GM20431 (cell line): ENCODE data around the gene HHIPL1.

Source experiments
- in situ Hi-C: fragments of 300-500 bp; cut with MseI, MboI; formaldehyde crosslinking; loops from one replicate; pipeline ENCODE4 v1.15.0; 2020; ENCODE audit warnings: low sequenced_read_pairs; ENCODE audit not compliant: unreplicated experiment

HHIPL1 gene

GRCh38 chr14:99701260-99701659 lies 56.3 kb downstream of the HHIPL1 start:
- in situ Hi-C loops: no loop called here

- in situ Hi-C loops: no loop called here
These were observed 57.2 kb downstream of the HHIPL1 start for GRCh38 chr14:99702115-99702514.

GRCh38 chr14:99703381-99703780 lies 58.5 kb downstream of the HHIPL1 start:
- in situ Hi-C loops: no loop called here

GRCh38 chr14:99704037-99704436 lies 59.1 kb downstream of the HHIPL1 start:
- in situ Hi-C loops: no loop called here

GRCh38 chr14:99706107-99706900 lies 61.4 kb downstream of the HHIPL1 start:
- in situ Hi-C loops: no loop called here

GRCh38 chr14:99707420-99707819 lies 62.5 kb downstream of the HHIPL1 start:
- in situ Hi-C loops: no loop called here

GRCh38 chr14:99707921-99708320 lies 63.0 kb downstream of the HHIPL1 start:
- in situ Hi-C loops: no loop called here

GRCh38 chr14:99708449-99708848 lies 63.5 kb downstream of the HHIPL1 start:
- in situ Hi-C loops: no loop called here

- in situ Hi-C loops: no loop called here
These were observed 69.0 kb downstream of the HHIPL1 start for GRCh38 chr14:99713972-99714371.

- in situ Hi-C loops: no loop called here
These were observed 70.5 kb downstream of the HHIPL1 start for GRCh38 chr14:99715266-99716000.

- in situ Hi-C loops: no loop called here
These were observed 71.3 kb downstream of the HHIPL1 start for GRCh38 chr14:99716091-99716849.

- in situ Hi-C loops: no loop called here
These were observed 72.1 kb downstream of the HHIPL1 start for GRCh38 chr14:99716850-99717681.

GRCh38 chr14:99717682-99718013 lies 72.7 kb downstream of the HHIPL1 start:
- in situ Hi-C loops: no loop called here

- in situ Hi-C loops: no loop called here
These were observed 73.3 kb downstream of the HHIPL1 start for GRCh38 chr14:99718031-99718810.

GRCh38 chr14:99718811-99719192 lies 73.9 kb downstream of the HHIPL1 start:
- in situ Hi-C loops: no loop called here

- in situ Hi-C loops: no loop called here
These were observed 76.2 kb downstream of the HHIPL1 start for GRCh38 chr14:99720941-99721791.

GRCh38 chr14:99721792-99722516 lies 77.0 kb downstream of the HHIPL1 start:
- in situ Hi-C loops: no loop called here

- in situ Hi-C loops: no loop called here
These were observed 77.8 kb downstream of the HHIPL1 start for GRCh38 chr14:99722741-99723140.
